K562 (cell line): Measurements from ENCODE around the gene CERS6.
"Not testable (repeated sequence)": the region's sequence is repeated elsewhere in the genome, so short reads cannot be mapped to it uniquely, and the experiment has no call there.

Experiments
- CBX3 ChIP-seq, 2 experiments: IDR thresholded peaks; 1 replicate in 1 of 2; 2 replicates in 1 of 2; pipeline ENCODE4 v1.6.1; 2012; ENCODE audit warnings: inconsistent platforms in 2 of 2, low read length in 2 of 2, borderline replicate concordance in 1 of 2, control low read depth in 1 of 2
- GABPB1 ChIP-seq: sonication (generic); formaldehyde crosslinking; IDR thresholded peaks from 2 replicates; pipeline ENCODE4 v1.8.0; 2022; ENCODE audit warnings: mild to moderate bottlenecking, missing genetic modification reagents
- JUND ChIP-seq, 2 experiments: IDR thresholded peaks; 2 replicates in 1 of 2; 3 replicates in 1 of 2; pipeline ENCODE4 v1.6.1; 2011; ENCODE audit warnings: borderline replicate concordance in 2 of 2, low read depth in 2 of 2, low read length in 2 of 2, improper control_type of control experiment in 1 of 2, missing biosample characterization in 1 of 2, missing genetic modification characterization in 1 of 2, missing genetic modification reagents in 1 of 2
- KLF10 ChIP-seq: fragments of 250-450 bp; sonication (Bioruptor Pico); IDR thresholded peaks from 2 replicates; pipeline ENCODE4 v1.6.1; 2021; ENCODE audit warnings: matching md5 sums
- MAFF ChIP-seq: IDR thresholded peaks from 2 replicates; pipeline ENCODE4 v1.6.1; 2012; ENCODE audit warnings: low read length, improper control_type of control experiment
- MAZ ChIP-seq, 2 experiments: fragments of 450-650 bp in 1 of 2; sonication (generic) in 1 of 2; formaldehyde crosslinking; IDR thresholded peaks in 1 of 2; conservative IDR thresholded peaks in 1 of 2; 2 replicates each; pipeline versions ENCODE4 v1.4.0 to v1.5.0; 2020; ENCODE audit warnings: mild to moderate bottlenecking in 1 of 2, missing genetic modification reagents in 1 of 2
- MYC ChIP-seq, 2 experiments: fragments of 250-450 bp in 1 of 2; sonication (Bioruptor Pico) in 1 of 2; IDR thresholded peaks; 2 replicates each; pipeline versions ENCODE4 v1.5.1 to v1.6.1; 2012 to 2021; ENCODE audit warnings: low read depth in 2 of 2, borderline replicate concordance in 1 of 2, improper control_type of control experiment in 1 of 2, low read length in 1 of 2, mild to moderate bottlenecking in 1 of 2, moderate library complexity in 1 of 2
- PCBP1 ChIP-seq: fragments of 200-400 bp; formaldehyde crosslinking; IDR thresholded peaks from 2 replicates; pipeline ENCODE4 v1.6.1; 2018; ENCODE audit warnings: mild to moderate bottlenecking, low read depth, low read length; ENCODE audit not compliant: poor library complexity, severe bottlenecking
- POLR2A ChIP-seq: fragments of 450-650 bp; conservative IDR thresholded peaks from 2 replicates; pipeline ENCODE4 v1.6.1; 2016
- ZNF41 ChIP-seq: fragments of 250-450 bp; sonication (Bioruptor Pico); conservative IDR thresholded peaks from 2 replicates; pipeline ENCODE4 v1.4.0; 2020; ENCODE audit warnings: mild to moderate bottlenecking
- TF ChIP-seq, protein P1 (sequence below): fragments of 200-800 bp; sonication (Bioruptor generic); IDR thresholded peaks from 2 replicates; pipeline ENCODE4 v1.6.1; 2017; ENCODE audit warnings: missing genetic modification characterization, missing compliant biosample characterization
- TF ChIP-seq, protein P2 (sequence below), 3 experiments: IDR thresholded peaks in 2 of 3; conservative IDR thresholded peaks in 1 of 3; 2 replicates each; pipeline ENCODE4 v1.5.1; 2011 to 2012; ENCODE audit warnings: low read length in 3 of 3, mild to moderate bottlenecking in 3 of 3, control low read depth in 2 of 3, improper control_type of control experiment in 1 of 3, inconsistent platforms in 1 of 3, low read depth in 1 of 3, mixed read lengths in 1 of 3, moderate library complexity in 1 of 3; ENCODE audit not compliant: insufficient read depth in 2 of 3
- TF ChIP-seq, protein P3 (sequence below): conservative IDR thresholded peaks from 2 replicates; pipeline ENCODE4 v1.6.1; 2011; ENCODE audit warnings: low read depth, mild to moderate bottlenecking, low read length; ENCODE audit not compliant: control insufficient read depth
- TF ChIP-seq, protein P4 (sequence below): fragments of 150-350 bp; conservative IDR thresholded peaks from 2 replicates; pipeline ENCODE4 v1.6.1; 2014; ENCODE audit warnings: low read length

DNA sequence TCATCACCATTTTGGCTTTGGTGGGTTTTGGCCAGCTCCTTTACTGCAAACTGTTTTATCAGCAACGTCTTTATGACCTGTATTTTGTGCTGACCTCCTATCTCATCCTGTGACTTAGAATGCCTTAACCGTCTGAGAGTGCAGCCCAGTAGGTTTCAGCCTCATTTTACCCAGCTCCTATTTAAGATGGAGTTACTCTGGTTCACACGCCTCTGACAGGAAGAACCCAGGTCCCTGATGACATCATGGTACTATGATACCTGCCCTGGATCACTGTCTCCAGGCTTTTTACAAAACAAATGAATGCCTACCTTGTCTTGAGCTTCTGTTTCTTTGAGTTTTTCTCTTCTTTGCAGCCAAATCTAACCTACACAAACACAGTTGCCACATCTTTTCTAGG, 208.6 kb downstream of the CERS6 start:
- TF ChIP-seq, protein P1, sequence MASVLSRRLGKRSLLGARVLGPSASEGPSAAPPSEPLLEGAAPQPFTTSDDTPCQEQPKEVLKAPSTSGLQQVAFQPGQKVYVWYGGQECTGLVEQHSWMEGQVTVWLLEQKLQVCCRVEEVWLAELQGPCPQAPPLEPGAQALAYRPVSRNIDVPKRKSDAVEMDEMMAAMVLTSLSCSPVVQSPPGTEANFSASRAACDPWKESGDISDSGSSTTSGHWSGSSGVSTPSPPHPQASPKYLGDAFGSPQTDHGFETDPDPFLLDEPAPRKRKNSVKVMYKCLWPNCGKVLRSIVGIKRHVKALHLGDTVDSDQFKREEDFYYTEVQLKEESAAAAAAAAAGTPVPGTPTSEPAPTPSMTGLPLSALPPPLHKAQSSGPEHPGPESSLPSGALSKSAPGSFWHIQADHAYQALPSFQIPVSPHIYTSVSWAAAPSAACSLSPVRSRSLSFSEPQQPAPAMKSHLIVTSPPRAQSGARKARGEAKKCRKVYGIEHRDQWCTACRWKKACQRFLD (CRISPR knock-in tag), result peak; percentile 89
- TF ChIP-seq, protein P2, sequence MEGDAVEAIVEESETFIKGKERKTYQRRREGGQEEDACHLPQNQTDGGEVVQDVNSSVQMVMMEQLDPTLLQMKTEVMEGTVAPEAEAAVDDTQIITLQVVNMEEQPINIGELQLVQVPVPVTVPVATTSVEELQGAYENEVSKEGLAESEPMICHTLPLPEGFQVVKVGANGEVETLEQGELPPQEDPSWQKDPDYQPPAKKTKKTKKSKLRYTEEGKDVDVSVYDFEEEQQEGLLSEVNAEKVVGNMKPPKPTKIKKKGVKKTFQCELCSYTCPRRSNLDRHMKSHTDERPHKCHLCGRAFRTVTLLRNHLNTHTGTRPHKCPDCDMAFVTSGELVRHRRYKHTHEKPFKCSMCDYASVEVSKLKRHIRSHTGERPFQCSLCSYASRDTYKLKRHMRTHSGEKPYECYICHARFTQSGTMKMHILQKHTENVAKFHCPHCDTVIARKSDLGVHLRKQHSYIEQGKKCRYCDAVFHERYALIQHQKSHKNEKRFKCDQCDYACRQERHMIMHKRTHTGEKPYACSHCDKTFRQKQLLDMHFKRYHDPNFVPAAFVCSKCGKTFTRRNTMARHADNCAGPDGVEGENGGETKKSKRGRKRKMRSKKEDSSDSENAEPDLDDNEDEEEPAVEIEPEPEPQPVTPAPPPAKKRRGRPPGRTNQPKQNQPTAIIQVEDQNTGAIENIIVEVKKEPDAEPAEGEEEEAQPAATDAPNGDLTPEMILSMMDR (IDR thresholded peaks at IDR 0.05 in 2 of 3, conservative IDR thresholded peaks at IDR 0.05 in 1 of 3; ENCODE audit: insufficient read depth in 2 of 3, low read depth in 1 of 3, low read length in 3 of 3), result not testable (repeated sequence)
- not testable (repeated sequence) for TF ChIP-seq MAZ (CRISPR knock-in tag; conservative IDR thresholded peaks at IDR 0.05 in 1 of 2, IDR thresholded peaks at IDR 0.05 in 1 of 2); MAFF; POLR2A; JUND (IDR thresholded peaks at IDR 0.05; ENCODE audit: borderline replicate concordance, low read depth, low read length); JUND (tag; IDR thresholded peaks at IDR 0.05; ENCODE audit: borderline replicate concordance, low read depth, low read length); GABPB1 (CRISPR knock-in tag); CBX3 (IDR thresholded peaks at IDR 0.05; ENCODE audit: borderline replicate concordance in 1 of 2, low read length in 2 of 2); PCBP1; KLF10 (CRISPR knock-in tag); MYC (IDR thresholded peaks at IDR 0.05; ENCODE audit: low read depth, low read length); MYC (CRISPR knock-in tag; IDR thresholded peaks at IDR 0.05; ENCODE audit: borderline replicate concordance, low read depth)
- TF ChIP-seq, protein P3, sequence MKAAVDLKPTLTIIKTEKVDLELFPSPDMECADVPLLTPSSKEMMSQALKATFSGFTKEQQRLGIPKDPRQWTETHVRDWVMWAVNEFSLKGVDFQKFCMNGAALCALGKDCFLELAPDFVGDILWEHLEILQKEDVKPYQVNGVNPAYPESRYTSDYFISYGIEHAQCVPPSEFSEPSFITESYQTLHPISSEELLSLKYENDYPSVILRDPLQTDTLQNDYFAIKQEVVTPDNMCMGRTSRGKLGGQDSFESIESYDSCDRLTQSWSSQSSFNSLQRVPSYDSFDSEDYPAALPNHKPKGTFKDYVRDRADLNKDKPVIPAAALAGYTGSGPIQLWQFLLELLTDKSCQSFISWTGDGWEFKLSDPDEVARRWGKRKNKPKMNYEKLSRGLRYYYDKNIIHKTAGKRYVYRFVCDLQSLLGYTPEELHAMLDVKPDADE, result not testable (repeated sequence)
- peak; percentile 77; the same call in 1 of the 2 replicates for TF ChIP-seq ZNF41 (CRISPR knock-in tag)
- TF ChIP-seq, protein P4, sequence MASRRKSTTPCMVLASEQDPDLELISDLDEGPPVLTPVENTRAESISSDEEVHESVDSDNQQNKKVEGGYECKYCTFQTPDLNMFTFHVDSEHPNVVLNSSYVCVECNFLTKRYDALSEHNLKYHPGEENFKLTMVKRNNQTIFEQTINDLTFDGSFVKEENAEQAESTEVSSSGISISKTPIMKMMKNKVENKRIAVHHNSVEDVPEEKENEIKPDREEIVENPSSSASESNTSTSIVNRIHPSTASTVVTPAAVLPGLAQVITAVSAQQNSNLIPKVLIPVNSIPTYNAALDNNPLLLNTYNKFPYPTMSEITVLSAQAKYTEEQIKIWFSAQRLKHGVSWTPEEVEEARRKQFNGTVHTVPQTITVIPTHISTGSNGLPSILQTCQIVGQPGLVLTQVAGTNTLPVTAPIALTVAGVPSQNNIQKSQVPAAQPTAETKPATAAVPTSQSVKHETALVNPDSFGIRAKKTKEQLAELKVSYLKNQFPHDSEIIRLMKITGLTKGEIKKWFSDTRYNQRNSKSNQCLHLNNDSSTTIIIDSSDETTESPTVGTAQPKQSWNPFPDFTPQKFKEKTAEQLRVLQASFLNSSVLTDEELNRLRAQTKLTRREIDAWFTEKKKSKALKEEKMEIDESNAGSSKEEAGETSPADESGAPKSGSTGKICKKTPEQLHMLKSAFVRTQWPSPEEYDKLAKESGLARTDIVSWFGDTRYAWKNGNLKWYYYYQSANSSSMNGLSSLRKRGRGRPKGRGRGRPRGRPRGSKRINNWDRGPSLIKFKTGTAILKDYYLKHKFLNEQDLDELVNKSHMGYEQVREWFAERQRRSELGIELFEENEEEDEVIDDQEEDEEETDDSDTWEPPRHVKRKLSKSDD, result not testable (repeated sequence)
